ENCODE results near the gene EPB41.
"Not testable (repeated sequence)": the region's sequence is repeated elsewhere in the genome, so short reads cannot be mapped to it uniquely, and the experiment has no call there.

EPB41 gene

GRCh38 chr1:28928314-28928941, 14.1 kb downstream of the EPB41 start:
- peak; percentile 42 for DNase-seq

GRCh38 chr1:28933277-28933676, 18.9 kb downstream of the EPB41 start:
- DNase-seq, result no peak

- no peak for DNase-seq
These were observed 19.5 kb downstream of the EPB41 start for GRCh38 chr1:28933918-28934317.

GRCh38 chr1:28934676-28935075, 20.3 kb downstream of the EPB41 start:
- DNase-seq, result no peak

- no peak for DNase-seq
These were observed 20.9 kb downstream of the EPB41 start for GRCh38 chr1:28935293-28935692.

- DNase-seq, result no peak
These were observed 21.7 kb downstream of the EPB41 start for GRCh38 chr1:28936094-28936493.

- no peak for DNase-seq
These were observed 22.2 kb downstream of the EPB41 start for GRCh38 chr1:28936528-28936927.

GRCh38 chr1:28943581-28943980, 29.2 kb downstream of the EPB41 start:
- not testable (repeated sequence) for DNase-seq

GRCh38 chr1:28950006-28950405, 35.6 kb downstream of the EPB41 start:
- DNase-seq, result no peak

GRCh38 chr1:28950449-28950848, 36.1 kb downstream of the EPB41 start:
- DNase-seq, result no peak

- DNase-seq, result no peak
These were observed 39.9 kb downstream of the EPB41 start for GRCh38 chr1:28954126-28954726.

GRCh38 chr1:28956038-28956464, 41.7 kb downstream of the EPB41 start:
- DNase-seq, result peak; percentile 71

- DNase-seq, result not testable (repeated sequence)
These were observed 47.9 kb downstream of the EPB41 start for GRCh38 chr1:28962114-28962831.

- no peak for DNase-seq
These were observed 51.0 kb downstream of the EPB41 start for GRCh38 chr1:28965271-28965870.

- DNase-seq, result no peak
These were observed 52.2 kb downstream of the EPB41 start for GRCh38 chr1:28966617-28967016.

GRCh38 chr1:28971980-28972771, 57.8 kb downstream of the EPB41 start:
- peak; percentile 51 for DNase-seq

- no peak for DNase-seq
These were observed 59.4 kb downstream of the EPB41 start for GRCh38 chr1:28973596-28974421.

GRCh38 chr1:28974432-28974831, 60.1 kb downstream of the EPB41 start:
- no peak for DNase-seq

- no peak for DNase-seq
These were observed 61.9 kb downstream of the EPB41 start for GRCh38 chr1:28976248-28976647.

GRCh38 chr1:28981210-28981609, 66.8 kb downstream of the EPB41 start:
- no peak for DNase-seq

GRCh38 chr1:28982198-28982597, 67.8 kb downstream of the EPB41 start:
- DNase-seq, result no peak

- no peak for DNase-seq
These were observed 68.7 kb downstream of the EPB41 start for GRCh38 chr1:28983091-28983490.
